ENCODE data around the gene HBEGF. TPM values are rescaled to one million over a fixed set of nuclear protein-coding genes. Genes with fewer than 3 reads are reported as not detected.

The HBEGF gene
- total and polyA plus RNA-seq, 2 experiments from 2014 or later = 2.2 to 2.9 TPM

GRCh38 chr5:140294753-140295152 is 51.6 kb downstream of the HBEGF start:
- Histone ChIP-seq H2AFZ (no peak overlapping the region), H3K9me2 (ENCODE audit: insufficient read depth) (no peaks in the 10 kb centered on the region), H3F3A (replicated peaks; ENCODE audit: low read depth) (no peaks in the 10 kb centered on the region), H3K4me3 (no peak overlapping the region), H3K4me1 (ENCODE audit: insufficient read depth) (peaks cover 25% of the 10 kb centered on the region), H3K36me3 (ENCODE audit: insufficient read depth) (no peaks in the 10 kb centered on the region), H3K27me3 (ENCODE audit: insufficient read depth) (no peaks in the 10 kb centered on the region), H3K79me2 (replicated peaks; ENCODE audit: insufficient read depth) (peaks cover 100% of the 10 kb centered on the region), H3K27ac (ENCODE audit: low read depth) (no peak overlapping the region), H3K4me2 (no peak overlapping the region), H4K20me1 (replicated peaks; ENCODE audit: insufficient read depth) (peaks cover 15% of the 10 kb centered on the region)
- ATAC-seq (no peak), DNase-seq (ENCODE audit: low spot score) (no peak)
- Mint-ChIP-seq H3K27me3 (ENCODE audit: insufficient read depth, low read depth, poor library complexity) (no peaks in the 10 kb centered on the region), H3K9me3 (no peaks in the 10 kb centered on the region), H3K4me1 (peaks cover 7% of the 10 kb centered on the region; the same call in 2 of the 3 replicates), H3K36me3 (ENCODE audit: low read depth) (peaks cover 4% of the 10 kb centered on the region; the same call in 1 of the 3 replicates), H3K4me3 (no peak overlapping the region), H3K27ac (no peak overlapping the region; the same call in 1 of the 2 replicates)
- TF ChIP-seq ETS1 (IDR thresholded peaks at IDR 0.05) = no peak

GRCh38 chr5:140293849-140294100 is 52.6 kb downstream of the HBEGF start:
- ATAC-seq (no peak), DNase-seq (ENCODE audit: low spot score) (no peak)
- Mint-ChIP-seq H3K9me3 (no peaks in the 10 kb centered on the region), H3K27me3 (ENCODE audit: insufficient read depth, low read depth, poor library complexity) (no peaks in the 10 kb centered on the region), H3K4me3 (no peak overlapping the region), H3K27ac (no peak overlapping the region), H3K36me3 (ENCODE audit: low read depth) (peaks cover under 1% of the 10 kb centered on the region; the same call in 1 of the 3 replicates), H3K4me1 (peaks cover 7% of the 10 kb centered on the region; the same call in 2 of the 3 replicates)
- no peaks in the 10 kb centered on the region for H3K9me2 ChIP-seq (ENCODE audit: insufficient read depth)
- peaks cover 15% of the 10 kb centered on the region for H4K20me1 ChIP-seq (replicated peaks; ENCODE audit: insufficient read depth)
- H3K4me3 ChIP-seq = no peak overlapping the region
- no peak overlapping the region for H2AFZ ChIP-seq
- peaks cover 100% of the 10 kb centered on the region for H3K79me2 ChIP-seq (replicated peaks; ENCODE audit: insufficient read depth)
- H3K4me2 ChIP-seq = no peak overlapping the region
- no peaks in the 10 kb centered on the region for H3K36me3 ChIP-seq (ENCODE audit: insufficient read depth)
- no peaks in the 10 kb centered on the region for H3K27me3 ChIP-seq (ENCODE audit: insufficient read depth)
- H3K4me1 ChIP-seq (ENCODE audit: insufficient read depth) = peaks cover 25% of the 10 kb centered on the region
- no peaks in the 10 kb centered on the region for H3F3A ChIP-seq (replicated peaks; ENCODE audit: low read depth)
- no peak overlapping the region for H3K27ac ChIP-seq (ENCODE audit: low read depth)
- TF ChIP-seq EZH2phosphoT487 (IDR thresholded peaks at IDR 0.05; ENCODE audit: unreplicated experiment) (no peak), NANOG (IDR thresholded peaks at IDR 0.05; ENCODE audit: borderline replicate concordance) (no peak), CREB1 (CRISPR knock-in tag; IDR thresholded peaks at IDR 0.05; ENCODE audit: low read depth) (no peak), JUNB (IDR thresholded peaks at IDR 0.05; ENCODE audit: unreplicated experiment) (no peak), POLR2AphosphoS5 (IDR thresholded peaks at IDR 0.05; ENCODE audit: low read depth) (no peak), ZNF114 (CRISPR knock-in tag; IDR thresholded peaks at IDR 0.05) (no peak), ETS1 (IDR thresholded peaks at IDR 0.05) (no peak), CTCF (conservative IDR thresholded peaks at IDR 0.05; ENCODE audit: low read depth in 2 of 2) (no peak), EZH2 (IDR thresholded peaks at IDR 0.05; ENCODE audit: low read depth, unreplicated experiment) (no peak), ZNF331 (CRISPR knock-in tag; IDR thresholded peaks at IDR 0.05; ENCODE audit: low read depth) (no peak)
- TF ChIP-seq, protein P1, sequence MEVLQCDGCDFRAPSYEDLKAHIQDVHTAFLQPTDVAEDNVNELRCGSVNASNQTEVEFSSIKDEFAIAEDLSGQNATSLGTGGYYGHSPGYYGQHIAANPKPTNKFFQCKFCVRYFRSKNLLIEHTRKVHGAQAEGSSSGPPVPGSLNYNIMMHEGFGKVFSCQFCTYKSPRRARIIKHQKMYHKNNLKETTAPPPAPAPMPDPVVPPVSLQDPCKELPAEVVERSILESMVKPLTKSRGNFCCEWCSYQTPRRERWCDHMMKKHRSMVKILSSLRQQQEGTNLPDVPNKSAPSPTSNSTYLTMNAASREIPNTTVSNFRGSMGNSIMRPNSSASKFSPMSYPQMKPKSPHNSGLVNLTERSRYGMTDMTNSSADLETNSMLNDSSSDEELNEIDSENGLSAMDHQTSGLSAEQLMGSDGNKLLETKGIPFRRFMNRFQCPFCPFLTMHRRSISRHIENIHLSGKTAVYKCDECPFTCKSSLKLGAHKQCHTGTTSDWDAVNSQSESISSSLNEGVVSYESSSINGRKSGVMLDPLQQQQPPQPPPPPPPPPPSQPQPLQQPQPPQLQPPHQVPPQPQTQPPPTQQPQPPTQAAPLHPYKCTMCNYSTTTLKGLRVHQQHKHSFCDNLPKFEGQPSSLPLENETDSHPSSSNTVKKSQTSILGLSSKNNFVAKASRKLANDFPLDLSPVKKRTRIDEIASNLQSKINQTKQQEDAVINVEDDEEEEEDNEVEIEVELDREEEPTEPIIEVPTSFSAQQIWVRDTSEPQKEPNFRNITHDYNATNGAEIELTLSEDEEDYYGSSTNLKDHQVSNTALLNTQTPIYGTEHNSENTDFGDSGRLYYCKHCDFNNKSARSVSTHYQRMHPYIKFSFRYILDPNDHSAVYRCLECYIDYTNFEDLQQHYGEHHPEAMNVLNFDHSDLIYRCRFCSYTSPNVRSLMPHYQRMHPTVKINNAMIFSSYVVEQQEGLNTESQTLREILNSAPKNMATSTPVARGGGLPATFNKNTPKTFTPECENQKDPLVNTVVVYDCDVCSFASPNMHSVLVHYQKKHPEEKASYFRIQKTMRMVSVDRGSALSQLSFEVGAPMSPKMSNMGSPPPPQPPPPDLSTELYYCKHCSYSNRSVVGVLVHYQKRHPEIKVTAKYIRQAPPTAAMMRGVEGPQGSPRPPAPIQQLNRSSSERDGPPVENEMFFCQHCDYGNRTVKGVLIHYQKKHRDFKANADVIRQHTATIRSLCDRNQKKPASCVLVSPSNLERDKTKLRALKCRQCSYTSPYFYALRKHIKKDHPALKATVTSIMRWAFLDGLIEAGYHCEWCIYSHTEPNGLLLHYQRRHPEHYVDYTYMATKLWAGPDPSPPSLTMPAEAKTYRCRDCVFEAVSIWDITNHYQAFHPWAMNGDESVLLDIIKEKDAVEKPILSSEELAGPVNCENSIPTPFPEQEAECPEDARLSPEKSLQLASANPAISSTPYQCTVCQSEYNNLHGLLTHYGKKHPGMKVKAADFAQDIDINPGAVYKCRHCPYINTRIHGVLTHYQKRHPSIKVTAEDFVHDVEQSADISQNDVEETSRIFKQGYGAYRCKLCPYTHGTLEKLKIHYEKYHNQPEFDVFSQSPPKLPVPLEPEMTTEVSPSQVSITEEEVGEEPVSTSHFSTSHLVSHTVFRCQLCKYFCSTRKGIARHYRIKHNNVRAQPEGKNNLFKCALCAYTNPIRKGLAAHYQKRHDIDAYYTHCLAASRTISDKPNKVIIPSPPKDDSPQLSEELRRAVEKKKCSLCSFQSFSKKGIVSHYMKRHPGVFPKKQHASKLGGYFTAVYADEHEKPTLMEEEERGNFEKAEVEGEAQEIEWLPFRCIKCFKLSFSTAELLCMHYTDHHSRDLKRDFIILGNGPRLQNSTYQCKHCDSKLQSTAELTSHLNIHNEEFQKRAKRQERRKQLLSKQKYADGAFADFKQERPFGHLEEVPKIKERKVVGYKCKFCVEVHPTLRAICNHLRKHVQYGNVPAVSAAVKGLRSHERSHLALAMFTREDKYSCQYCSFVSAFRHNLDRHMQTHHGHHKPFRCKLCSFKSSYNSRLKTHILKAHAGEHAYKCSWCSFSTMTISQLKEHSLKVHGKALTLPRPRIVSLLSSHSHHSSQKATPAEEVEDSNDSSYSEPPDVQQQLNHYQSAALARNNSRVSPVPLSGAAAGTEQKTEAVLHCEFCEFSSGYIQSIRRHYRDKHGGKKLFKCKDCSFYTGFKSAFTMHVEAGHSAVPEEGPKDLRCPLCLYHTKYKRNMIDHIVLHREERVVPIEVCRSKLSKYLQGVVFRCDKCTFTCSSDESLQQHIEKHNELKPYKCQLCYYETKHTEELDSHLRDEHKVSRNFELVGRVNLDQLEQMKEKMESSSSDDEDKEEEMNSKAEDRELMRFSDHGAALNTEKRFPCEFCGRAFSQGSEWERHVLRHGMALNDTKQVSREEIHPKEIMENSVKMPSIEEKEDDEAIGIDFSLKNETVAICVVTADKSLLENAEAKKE (CRISPR knock-in tag; IDR thresholded peaks at IDR 0.05) = no peak

Data from GM23338 (cell line).